ENCODE data around the gene LRRN3.

- TF ChIP-seq CTCF (conservative IDR thresholded peaks at IDR 0.05; ENCODE audit: low read depth in 2 of 2) (no peak), CREB1 (CRISPR knock-in tag; IDR thresholded peaks at IDR 0.05; ENCODE audit: low read depth) (no peak), EZH2phosphoT487 (IDR thresholded peaks at IDR 0.05; ENCODE audit: unreplicated experiment) (no peak), ZNF462 (CRISPR knock-in tag; IDR thresholded peaks at IDR 0.05) (no peak), POLR2AphosphoS5 (IDR thresholded peaks at IDR 0.05; ENCODE audit: low read depth) (no peak)
Measured at GRCh38 chr7:111138586-111138985, 47.7 kb downstream of the LRRN3 start.

All from GM23338 (cell line).